Stimulated activated CD4-positive, alpha-beta T cell treated with anti-CD3 and anti-CD28 coated beads, Interleukin-1b, Interleukin-23, amount 100 ng/mL, for 24 hours (primary cell): Measurements from ENCODE around the gene OR6S1.

Experiments
- DNase-seq, 4 experiments: peaks; one replicate each; pipeline ENCODE4 v3.0.0-alpha.2; 2020; ENCODE audit warnings: low read depth in 4 of 4, low spot score in 1 of 4

OR6S1 gene

GRCh38 chr14:20641591-20641990 is at the start of gene OR6S1:
Gene OR6S1, minus strand, starts transcription at chr14:20641691. Its CDS starts 0 bp downstream, at chr14:20641691.
- no peak for DNase-seq

- DNase-seq: no peak
These were observed 49.6 kb upstream of the OR6S1 start for GRCh38 chr14:20690848-20691640.

- DNase-seq: no peak
These were observed 46.8 kb upstream of the OR6S1 start, which contains the start of gene ANG for GRCh38 chr14:20688167-20688839. Gene ANG, plus strand, starts transcription at chr14:20688764. Its CDS starts 4,801 bp downstream, at chr14:20693565.

GRCh38 chr14:20687362-20688166 is 46.1 kb upstream of the OR6S1 start:
- no peak for DNase-seq

- DNase-seq: no peak
These were observed 45.1 kb upstream of the OR6S1 start for GRCh38 chr14:20686386-20687143.

GRCh38 chr14:20684662-20685456 is 43.4 kb upstream of the OR6S1 start:
- DNase-seq: no peak

- peak; percentile 42 to 79 (median 70) for DNase-seq
These were observed 42.6 kb upstream of the OR6S1 start, which contains the start of gene RNASE4 for GRCh38 chr14:20683891-20684661. Gene RNASE4, plus strand, starts transcription at chr14:20684560. Its CDS starts 14,812 bp downstream, at chr14:20699372.

- peak; percentile 60 to 77 (median 76) for DNase-seq
These were observed 41.8 kb upstream of the OR6S1 start for GRCh38 chr14:20683125-20683890.

GRCh38 chr14:20682435-20683124 is 41.1 kb upstream of the OR6S1 start:
- peak; percentile 37 to 71 (median 60) for DNase-seq

- DNase-seq: no peak
These were observed 40.6 kb upstream of the OR6S1 start for GRCh38 chr14:20682127-20682434.

GRCh38 chr14:20681348-20682126 is 40.0 kb upstream of the OR6S1 start:
- peak; percentile 63 to 86 (median 81) for DNase-seq

GRCh38 chr14:20680843-20681347 is 39.4 kb upstream of the OR6S1 start:
- DNase-seq: no peak

- no peak for DNase-seq
These were observed 38.9 kb upstream of the OR6S1 start for GRCh38 chr14:20680363-20680762.

- DNase-seq: no peak
These were observed 38.4 kb upstream of the OR6S1 start for GRCh38 chr14:20679907-20680306.

GRCh38 chr14:20676072-20676471 is 34.6 kb upstream of the OR6S1 start:
- no peak for DNase-seq

GRCh38 chr14:20675669-20676068 is 34.2 kb upstream of the OR6S1 start:
- DNase-seq: no peak
